ES-I3 (cell line): ENCODE measurements around the gene SNX10.

ENCODE experiments used
- H3K36me3 ChIP-seq: 2 replicates; pipeline ENCODE4 v1.6.1; 2013; ENCODE audit warnings: mild to moderate bottlenecking, low read length, control low read depth, moderate library complexity; ENCODE audit not compliant: insufficient read depth
- H3K4me1 ChIP-seq: 2 replicates; pipeline ENCODE4 v1.6.1; 2013; ENCODE audit warnings: mild to moderate bottlenecking, control low read depth, low read length; ENCODE audit not compliant: insufficient read depth
- H3K9ac ChIP-seq: 2 replicates; pipeline ENCODE4 v1.6.1; 2013; ENCODE audit warnings: low read depth, mild to moderate bottlenecking, low read length, moderate library complexity
- H3K9me3 ChIP-seq: 2 replicates; pipeline ENCODE4 v1.6.1; 2013; ENCODE audit warnings: mild to moderate bottlenecking, low read length, moderate library complexity; ENCODE audit not compliant: control insufficient read depth, insufficient read depth

Gene SNX10

DNA sequence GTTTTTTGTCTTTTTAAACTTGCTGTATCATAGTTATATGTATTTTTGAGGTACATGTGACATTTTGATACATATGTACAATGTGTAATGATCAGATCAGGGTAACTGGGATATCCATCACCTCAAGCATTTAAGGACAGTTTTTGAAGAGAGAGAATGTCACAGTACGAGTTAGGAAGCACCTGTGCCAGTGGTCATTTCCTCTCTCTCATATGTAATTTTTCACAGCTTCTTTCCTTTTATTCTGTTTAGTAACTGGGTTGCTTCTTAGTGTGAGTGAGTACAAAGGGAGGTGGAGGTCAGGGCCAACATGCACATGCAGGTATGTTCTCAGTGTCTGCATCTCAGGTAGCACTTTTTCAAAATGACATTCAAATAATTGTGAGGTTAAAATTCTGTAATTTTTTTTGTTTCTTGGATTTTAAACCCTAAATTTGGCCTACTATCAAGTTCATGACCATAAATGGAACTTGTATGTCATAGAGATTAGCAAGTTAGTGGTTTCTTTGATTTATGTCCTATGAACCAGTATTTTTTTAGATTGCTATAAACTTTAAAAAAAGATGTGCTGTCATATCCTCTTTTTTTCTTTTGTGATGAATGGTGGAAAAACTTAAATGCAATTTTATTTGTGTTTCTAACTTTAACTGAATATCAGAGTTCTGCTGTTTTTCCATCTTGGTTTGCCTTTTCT is 42.7 kb downstream of the SNX10 start:
- peaks cover 4% of the 10 kb centered on the region; the same call in 1 of the 2 replicates for H3K9me3 ChIP-seq
- H3K9ac ChIP-seq: no peak overlapping the region
- H3K4me1 ChIP-seq: peaks cover 3% of the 10 kb centered on the region; the same call in 1 of the 2 replicates
- no peaks in the 10 kb centered on the region for H3K36me3 ChIP-seq

DNA sequence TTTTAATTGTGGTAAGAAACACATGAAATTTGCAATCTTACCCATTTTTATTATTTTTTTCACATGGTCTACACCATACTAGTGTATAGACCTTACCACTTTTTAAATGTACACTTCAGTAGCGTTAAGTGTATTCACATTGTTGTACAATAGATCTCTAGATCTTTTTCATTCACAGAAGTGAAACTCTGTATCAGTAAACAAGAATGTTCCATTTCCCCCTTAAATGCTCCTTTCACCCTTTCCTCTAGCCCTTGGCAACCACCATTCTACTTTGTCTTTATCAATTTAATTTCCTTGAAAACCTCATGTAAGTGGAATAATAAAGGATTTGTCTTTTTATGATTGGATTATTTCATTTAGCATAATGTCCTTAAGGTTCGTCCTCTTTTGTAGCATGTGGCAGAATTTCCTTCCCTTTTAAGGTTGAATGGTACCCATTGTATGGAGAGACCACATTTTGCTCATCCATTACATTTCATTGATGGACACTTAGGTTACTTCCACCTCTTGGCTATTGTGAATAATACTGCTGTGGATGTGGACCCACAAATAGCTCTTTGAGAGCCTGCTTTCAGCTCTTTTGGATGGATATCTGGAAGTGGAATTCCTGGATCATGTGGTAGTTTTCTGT is 45.7 kb downstream of the SNX10 start:
- no peak overlapping the region for H3K9ac ChIP-seq
- H3K4me1 ChIP-seq: peaks cover 3% of the 10 kb centered on the region; the same call in 1 of the 2 replicates
- H3K9me3 ChIP-seq: peaks cover 4% of the 10 kb centered on the region; the same call in 1 of the 2 replicates
- no peaks in the 10 kb centered on the region for H3K36me3 ChIP-seq

DNA sequence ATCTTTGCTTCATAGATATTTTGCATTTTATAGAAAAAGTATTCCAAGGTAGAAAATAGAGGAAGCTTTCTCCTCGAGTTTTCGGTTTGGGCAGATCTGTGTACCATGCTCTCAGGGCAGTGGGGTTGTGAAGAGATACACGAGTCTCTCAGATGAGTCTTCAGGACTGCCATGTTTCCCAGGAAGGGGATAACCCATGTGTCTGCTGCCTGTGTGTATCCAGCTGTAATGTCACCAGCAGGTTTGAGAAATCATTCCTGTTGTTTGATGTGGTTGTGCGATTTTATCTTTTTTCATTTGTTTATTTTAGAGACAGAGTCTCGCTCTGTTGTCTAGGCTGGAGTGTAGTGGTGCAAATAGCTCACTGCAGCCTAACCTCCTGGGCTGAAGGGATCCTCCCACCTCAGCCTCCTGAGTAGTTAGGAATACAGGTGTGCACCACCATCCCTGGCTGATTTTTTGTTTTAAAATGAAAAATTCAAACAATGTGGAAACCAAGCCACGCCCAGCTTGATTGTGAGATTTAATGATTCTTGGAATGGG is 48.9 kb downstream of the SNX10 start:
- Histone ChIP-seq H3K9me3 (no peaks in the 10 kb centered on the region), H3K4me1 (no peaks in the 10 kb centered on the region), H3K9ac (no peak overlapping the region), H3K36me3 (no peaks in the 10 kb centered on the region)

DNA sequence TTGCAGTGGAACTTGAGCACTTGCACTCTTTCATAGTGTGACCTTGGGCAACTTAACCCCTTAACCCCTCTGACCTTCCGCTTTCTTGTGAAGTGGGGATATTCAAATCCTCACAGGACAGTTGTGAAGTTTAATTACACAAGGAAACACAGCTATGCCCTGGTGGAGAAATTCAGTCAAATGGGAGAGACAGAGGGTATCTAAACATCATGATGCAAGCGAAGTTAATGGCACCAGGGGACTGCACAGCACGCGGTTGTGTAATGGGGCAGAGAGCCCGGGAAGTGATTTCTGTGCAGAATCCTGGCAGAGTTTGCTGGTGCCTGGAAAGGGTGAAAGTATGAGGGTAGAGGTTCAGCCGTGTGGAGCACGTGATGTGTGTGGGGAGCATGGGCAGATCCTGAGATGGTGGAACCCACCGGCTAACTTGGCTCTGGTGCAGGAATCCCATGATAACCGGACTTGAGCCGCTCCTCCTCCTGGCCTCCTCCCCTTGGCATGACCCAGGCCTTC is 51.7 kb downstream of the SNX10 start:
- Histone ChIP-seq H3K4me1 (no peaks in the 10 kb centered on the region), H3K9me3 (no peaks in the 10 kb centered on the region), H3K9ac (no peak overlapping the region), H3K36me3 (no peaks in the 10 kb centered on the region)

DNA sequence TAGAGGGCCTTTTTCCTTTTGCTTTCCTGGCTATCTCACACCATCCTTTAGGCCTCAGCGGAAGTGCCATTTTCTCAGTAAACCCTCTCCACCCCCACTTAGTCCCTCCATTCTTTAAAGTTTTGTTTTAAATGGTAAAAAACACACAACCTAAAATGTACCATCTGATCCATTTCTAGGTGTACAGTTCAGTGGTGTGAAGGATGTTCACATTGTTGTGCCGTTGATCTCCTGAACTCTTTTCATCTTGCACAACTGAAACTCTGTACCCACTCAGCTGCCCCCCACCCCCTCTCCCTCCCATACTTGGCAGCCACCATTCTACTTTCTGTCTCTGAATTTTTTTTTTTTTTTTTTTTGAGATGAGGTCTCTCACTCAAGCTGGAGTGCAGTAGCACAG is 52.2 kb downstream of the SNX10 start:
- Histone ChIP-seq H3K36me3 (no peaks in the 10 kb centered on the region), H3K4me1 (no peaks in the 10 kb centered on the region), H3K9ac (no peak overlapping the region), H3K9me3 (no peaks in the 10 kb centered on the region)

DNA sequence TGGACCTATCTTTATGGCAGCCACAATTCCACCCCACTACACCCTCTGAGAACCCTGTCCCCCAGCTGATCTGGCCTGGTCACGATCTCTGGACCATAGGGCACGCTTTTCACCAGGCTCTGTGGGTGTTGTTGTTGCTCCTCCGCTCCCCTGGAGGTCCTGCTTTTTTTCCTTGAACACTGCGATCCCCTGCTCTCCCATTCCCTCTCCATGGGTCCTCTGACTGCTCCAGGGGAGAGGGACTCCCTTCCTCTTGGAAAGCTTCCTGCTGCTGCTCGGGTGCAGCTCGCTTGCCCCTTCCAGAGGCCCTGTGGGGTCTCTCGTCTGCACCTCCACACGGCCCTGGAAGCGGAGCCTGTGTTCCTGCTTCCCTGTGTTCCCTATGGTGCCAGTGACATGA is 53.5 kb downstream of the SNX10 start:
- Histone ChIP-seq H3K9me3 (no peaks in the 10 kb centered on the region), H3K4me1 (no peaks in the 10 kb centered on the region), H3K9ac (no peak overlapping the region), H3K36me3 (no peaks in the 10 kb centered on the region)

DNA sequence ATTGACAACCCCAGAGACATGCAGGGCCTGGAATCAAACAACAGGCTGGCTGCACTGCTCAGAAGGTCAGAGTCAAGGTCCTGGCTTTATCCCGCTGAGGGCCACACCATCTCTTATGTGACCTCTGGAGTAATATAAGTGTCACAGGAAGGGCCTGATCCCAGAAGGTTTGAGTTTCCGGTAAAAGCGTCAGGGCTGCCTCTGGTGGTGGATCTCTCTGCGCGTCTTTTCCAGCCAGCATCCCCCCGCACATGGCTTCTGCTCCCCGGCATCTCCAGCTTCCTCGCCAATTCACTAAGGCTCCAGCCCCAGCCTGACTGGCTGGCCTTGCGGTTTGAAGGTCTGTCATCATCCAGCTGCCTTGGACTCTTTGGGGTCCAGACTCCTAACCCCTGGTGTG is 54.2 kb downstream of the SNX10 start:
- no peaks in the 10 kb centered on the region for H3K36me3 ChIP-seq
- H3K4me1 ChIP-seq: no peaks in the 10 kb centered on the region
- no peak overlapping the region for H3K9ac ChIP-seq
- no peaks in the 10 kb centered on the region for H3K9me3 ChIP-seq

DNA sequence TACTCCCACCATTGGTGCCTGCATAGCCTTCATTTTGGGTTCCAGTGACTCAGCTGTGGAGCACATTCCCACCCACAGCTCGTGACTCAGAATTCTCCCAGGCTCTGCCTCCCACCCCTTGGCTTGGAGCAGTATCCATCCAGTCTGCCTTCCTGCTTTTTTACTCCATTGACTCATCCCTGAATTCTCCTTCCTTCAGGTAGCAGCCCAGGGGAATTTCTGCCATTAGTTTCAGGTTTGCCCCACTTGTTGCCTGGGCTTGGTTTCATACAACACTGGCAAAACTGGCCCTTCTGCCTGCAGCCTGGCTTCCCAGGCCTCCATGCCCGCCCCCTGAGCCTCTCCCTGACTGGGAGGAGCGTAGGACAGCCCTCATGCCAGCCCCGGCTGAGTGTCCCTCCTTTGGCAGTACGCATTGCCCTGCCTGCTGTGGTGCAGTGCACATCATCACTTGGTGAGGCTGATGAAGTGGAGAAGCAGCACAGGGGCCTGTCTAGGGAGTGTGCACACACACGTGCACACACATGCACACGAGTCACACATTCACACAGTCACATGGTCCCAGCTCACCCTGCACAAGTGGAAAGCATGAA is 55.0 kb downstream of the SNX10 start:
- H3K36me3 ChIP-seq: no peaks in the 10 kb centered on the region
- H3K4me1 ChIP-seq: no peaks in the 10 kb centered on the region
- H3K9me3 ChIP-seq: no peaks in the 10 kb centered on the region
- no peak overlapping the region for H3K9ac ChIP-seq

DNA sequence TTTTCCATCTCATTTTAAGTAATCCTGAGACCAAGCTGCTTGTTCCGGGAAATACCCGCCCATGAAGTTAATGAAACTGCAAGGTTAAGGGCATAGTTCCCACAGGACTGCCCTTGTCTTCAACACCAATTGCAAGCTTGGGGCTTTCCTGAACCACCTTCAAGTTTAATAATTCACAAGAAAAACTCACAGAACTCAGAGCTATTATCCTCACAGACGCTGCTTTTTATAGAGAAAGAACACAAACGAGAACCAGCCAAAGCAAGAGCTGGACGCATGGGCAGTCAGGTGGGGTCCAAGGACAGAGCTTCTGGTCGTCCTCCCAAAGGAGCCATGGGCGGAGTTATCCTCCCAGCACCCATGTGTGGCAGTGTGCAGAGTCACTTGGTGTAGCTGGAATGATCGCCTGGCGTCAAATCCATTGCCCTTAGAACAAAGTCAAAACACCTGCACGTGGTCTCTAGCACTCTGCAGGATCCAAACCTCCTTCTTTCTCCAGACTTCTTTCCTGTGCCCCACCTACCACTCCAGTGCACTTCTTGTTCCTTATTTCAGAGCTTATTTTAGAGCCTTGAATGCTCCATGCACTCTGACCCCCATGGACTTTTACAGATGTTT is 56.7 kb downstream of the SNX10 start:
- no peaks in the 10 kb centered on the region for H3K9me3 ChIP-seq
- no peak overlapping the region for H3K9ac ChIP-seq
- H3K4me1 ChIP-seq: no peaks in the 10 kb centered on the region
- H3K36me3 ChIP-seq: no peaks in the 10 kb centered on the region

DNA sequence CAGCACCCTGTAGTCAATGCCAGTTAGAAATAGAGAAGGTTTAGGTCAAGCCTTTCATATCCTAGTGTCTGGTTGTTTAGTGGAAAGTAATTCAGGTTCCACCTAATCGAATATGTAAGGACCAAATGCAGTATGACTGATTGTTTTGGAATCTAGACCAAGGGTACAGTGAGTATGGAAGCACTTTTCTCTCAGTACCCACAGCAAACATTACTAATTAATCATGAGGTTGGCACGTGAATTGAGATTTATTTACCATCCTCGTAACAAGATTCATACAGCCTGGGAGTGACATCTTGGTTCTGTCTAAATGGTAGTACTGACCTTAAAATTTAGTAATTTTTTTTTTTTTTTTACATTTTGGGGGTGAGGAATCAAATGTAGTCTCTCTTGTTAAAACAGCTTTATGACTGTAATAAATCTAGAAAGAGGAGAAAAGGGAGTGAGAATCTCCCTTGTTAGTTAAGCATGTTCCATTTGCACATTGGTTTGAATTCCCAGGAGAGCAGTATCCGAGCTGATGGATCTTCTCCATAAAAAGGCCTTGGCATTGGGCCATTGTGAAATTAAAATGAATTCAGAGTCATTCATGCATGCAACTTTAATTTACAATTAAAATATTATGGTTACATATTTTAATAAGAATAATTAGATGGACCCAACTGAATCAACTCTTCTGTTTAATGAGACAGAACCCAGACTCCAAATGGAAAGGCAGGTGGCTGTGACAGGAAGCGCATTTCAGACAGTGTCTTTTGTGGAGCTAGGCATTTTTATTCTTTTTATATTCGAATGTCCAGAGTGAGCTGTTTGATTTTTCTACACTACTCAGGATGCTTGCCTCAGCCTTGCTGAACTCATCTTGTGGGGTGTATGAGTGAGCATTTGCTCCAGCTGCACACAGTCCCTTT is 57.6 kb downstream of the SNX10 start:
- no peaks in the 10 kb centered on the region for H3K36me3 ChIP-seq
- no peak overlapping the region for H3K9ac ChIP-seq
- no peaks in the 10 kb centered on the region for H3K9me3 ChIP-seq
- H3K4me1 ChIP-seq: no peaks in the 10 kb centered on the region

DNA sequence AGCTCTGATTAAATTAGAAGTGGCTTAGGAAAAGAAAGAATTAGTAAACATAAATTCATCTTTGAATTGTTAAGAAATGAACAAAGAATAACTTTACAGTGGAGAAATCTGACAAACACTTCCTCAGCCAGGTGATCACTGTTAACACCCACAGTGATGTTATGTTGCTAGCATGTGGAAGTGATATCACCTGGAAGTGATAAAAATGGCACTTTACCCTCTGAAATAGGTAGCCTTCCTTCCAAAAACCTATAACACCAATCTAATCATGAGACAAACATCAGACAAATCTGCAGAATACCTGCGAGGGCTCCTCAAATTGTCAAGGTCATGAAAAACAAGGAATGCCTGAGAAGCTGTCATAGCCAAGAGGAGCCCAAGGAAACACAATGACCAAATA is 59.5 kb downstream of the SNX10 start:
- Histone ChIP-seq H3K9ac (no peak overlapping the region), H3K4me1 (no peaks in the 10 kb centered on the region), H3K36me3 (no peaks in the 10 kb centered on the region), H3K9me3 (no peaks in the 10 kb centered on the region)

DNA sequence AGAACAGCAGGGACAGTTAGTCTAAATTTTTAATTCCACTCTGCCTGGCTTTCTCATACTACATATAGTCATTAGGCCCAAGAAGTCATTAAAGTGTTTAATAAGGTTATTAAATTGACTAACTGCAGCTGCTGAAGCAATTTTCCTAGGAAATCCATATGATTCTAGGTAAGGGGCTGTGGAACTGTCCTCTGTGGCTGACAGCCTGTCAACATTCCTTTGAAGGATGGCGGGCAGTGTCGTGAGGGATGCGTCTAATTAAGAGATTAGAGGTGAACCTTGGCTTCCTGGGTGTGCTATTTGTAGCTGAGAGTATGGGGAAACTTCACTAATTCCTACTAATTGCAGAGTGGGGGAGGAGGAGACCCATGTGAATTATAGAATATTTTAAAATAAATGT is 64.6 kb downstream of the SNX10 start:
- Histone ChIP-seq H3K4me1 (no peaks in the 10 kb centered on the region), H3K9me3 (no peaks in the 10 kb centered on the region), H3K9ac (no peak overlapping the region), H3K36me3 (no peaks in the 10 kb centered on the region)

DNA sequence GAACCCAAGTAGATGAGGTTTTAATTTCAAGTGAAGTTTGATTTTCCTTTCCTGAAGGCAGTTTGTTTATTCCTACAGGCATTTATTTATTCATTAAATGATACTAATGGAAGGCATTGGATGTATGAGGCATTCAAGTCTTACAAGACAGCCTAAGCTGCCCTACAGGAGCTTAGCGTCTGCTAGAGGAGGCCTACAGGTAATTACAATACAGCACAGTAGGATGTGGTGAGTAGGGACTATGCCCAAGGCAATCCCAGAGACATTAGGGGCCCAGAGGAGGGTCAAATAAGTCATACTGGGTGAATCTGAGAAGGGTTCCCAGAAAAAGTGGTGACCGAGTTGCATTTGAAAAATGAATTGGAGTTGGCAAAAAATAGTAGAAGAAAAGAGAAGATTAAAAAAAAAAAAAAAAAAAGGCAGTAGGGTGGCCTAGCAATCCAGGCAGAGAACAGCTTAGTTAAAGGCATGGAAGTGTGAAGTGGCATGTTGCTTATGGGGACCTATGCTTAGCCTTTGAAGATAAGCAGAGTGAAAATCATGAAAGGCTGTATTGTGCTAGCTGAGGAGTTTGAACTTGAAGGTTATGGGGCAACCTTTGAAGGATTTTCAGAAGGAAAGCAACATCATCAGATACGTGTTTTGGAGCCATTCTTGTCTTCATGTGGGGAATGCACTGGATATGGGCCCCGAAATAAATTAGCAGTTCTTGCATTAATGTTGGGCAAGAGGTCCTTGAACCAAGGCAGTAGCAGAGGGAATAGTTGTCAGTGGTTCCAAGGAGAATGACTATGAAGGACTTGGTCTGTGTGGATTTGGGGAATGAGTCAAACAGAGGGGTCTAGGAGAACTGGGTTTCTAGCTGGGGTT is 65.5 kb downstream of the SNX10 start:
- Histone ChIP-seq H3K9me3 (no peaks in the 10 kb centered on the region), H3K9ac (no peak overlapping the region), H3K4me1 (no peaks in the 10 kb centered on the region), H3K36me3 (no peaks in the 10 kb centered on the region)
